ENCODE results near the gene GIMAP2. TPM values are rescaled to one million over a fixed set of nuclear protein-coding genes. Genes with fewer than 3 reads are reported as not detected.

The GIMAP2 gene
- total RNA-seq, 1 experiment from 2014 or later, result not detected

DNA sequence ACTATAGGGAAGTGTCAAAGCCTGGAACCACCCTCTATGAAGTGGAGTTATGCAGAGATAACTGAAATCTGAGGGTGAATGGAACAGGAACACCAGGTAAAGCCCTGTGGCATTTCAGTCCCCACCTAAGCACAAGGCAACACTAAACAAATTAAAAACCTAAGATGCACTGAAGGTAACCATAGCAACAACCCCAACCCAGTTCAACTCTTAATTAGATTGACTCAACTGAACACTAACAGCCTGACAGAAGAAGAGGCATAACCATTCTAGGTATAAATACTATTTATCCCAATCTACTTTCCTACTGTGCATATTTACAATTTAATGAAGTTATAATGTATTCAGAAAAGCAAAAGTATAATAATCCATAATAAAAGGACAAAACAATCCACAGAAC is 42.5 kb downstream of the GIMAP2 start:
- peaks cover 26% of the 10 kb centered on the region for H3K27me3 ChIP-seq (ENCODE audit: insufficient read depth, low read length)
- H3K27me3 Mint-ChIP-seq (ENCODE audit: low read depth), result peaks cover 100% of the 10 kb centered on the region
- no peak overlapping the region for H2BK15ac ChIP-seq (ENCODE audit: low read depth, low read length)

More for the DNA sequence above, 42.5 kb downstream of the GIMAP2 start:
- no peaks in the 10 kb centered on the region for H4K20me1 ChIP-seq (ENCODE audit: control insufficient read depth, insufficient read depth, insufficient read length)
- H3K14ac ChIP-seq (ENCODE audit: insufficient read depth, low read length), result no peak overlapping the region
- H3K23me2 ChIP-seq (ENCODE audit: insufficient read length, low read depth, low read length, poor library complexity, severe bottlenecking), result no peaks in the 10 kb centered on the region
- H2BK5ac ChIP-seq (ENCODE audit: insufficient read length, low read length), result no peak overlapping the region
- H2BK12ac ChIP-seq (ENCODE audit: insufficient read length, low read depth, low read length), result no peak overlapping the region
- H3K79me2 ChIP-seq (ENCODE audit: insufficient read depth, low read length), result no peaks in the 10 kb centered on the region
- TF ChIP-seq, protein P1, sequence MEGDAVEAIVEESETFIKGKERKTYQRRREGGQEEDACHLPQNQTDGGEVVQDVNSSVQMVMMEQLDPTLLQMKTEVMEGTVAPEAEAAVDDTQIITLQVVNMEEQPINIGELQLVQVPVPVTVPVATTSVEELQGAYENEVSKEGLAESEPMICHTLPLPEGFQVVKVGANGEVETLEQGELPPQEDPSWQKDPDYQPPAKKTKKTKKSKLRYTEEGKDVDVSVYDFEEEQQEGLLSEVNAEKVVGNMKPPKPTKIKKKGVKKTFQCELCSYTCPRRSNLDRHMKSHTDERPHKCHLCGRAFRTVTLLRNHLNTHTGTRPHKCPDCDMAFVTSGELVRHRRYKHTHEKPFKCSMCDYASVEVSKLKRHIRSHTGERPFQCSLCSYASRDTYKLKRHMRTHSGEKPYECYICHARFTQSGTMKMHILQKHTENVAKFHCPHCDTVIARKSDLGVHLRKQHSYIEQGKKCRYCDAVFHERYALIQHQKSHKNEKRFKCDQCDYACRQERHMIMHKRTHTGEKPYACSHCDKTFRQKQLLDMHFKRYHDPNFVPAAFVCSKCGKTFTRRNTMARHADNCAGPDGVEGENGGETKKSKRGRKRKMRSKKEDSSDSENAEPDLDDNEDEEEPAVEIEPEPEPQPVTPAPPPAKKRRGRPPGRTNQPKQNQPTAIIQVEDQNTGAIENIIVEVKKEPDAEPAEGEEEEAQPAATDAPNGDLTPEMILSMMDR (conservative IDR thresholded peaks at IDR 0.05), result no peak
- no peak overlapping the region for H2BK120ac ChIP-seq (ENCODE audit: low read depth, low read length, poor library complexity, severe bottlenecking)
- no peaks in the 10 kb centered on the region for H3K79me1 ChIP-seq (ENCODE audit: insufficient read depth, low read depth, low read length, poor library complexity, severe bottlenecking)
- H3K9ac ChIP-seq (ENCODE audit: extremely low read depth, insufficient read length, low read length), result no peak overlapping the region
- H4K91ac ChIP-seq (ENCODE audit: insufficient read length, low read depth, low read length), result no peak overlapping the region
- no peak overlapping the region for H4K8ac ChIP-seq (replicated peaks; ENCODE audit: insufficient read length, low read depth, low read length)
- Mint-ChIP-seq H3K4me1 (no peaks in the 10 kb centered on the region), H3K4me3 (no peak overlapping the region), H3K36me3 (ENCODE audit: insufficient read depth in 1 of 3, low read depth in 3 of 3) (no peaks in the 10 kb centered on the region; a peak in 1 of 7 replicates), H3K9me3 (peaks cover 19 to 41% of the 10 kb centered on the region in 2 experiments), H3K27ac (no peak overlapping the region)
- no peaks in the 10 kb centered on the region for H3K4me1 ChIP-seq (ENCODE audit: insufficient read depth, low read length)
- H2AK5ac ChIP-seq (ENCODE audit: insufficient read length, low read length), result no peak overlapping the region
- no peak overlapping the region for H3K27ac ChIP-seq (ENCODE audit: insufficient read length, low read depth, low read length)
- no peak overlapping the region for H4K5ac ChIP-seq (ENCODE audit: insufficient read length, low read depth, low read length)
- H2BK20ac ChIP-seq (ENCODE audit: low read depth, low read length, poor library complexity, severe bottlenecking), result no peak overlapping the region
- H2AFZ ChIP-seq (ENCODE audit: low read length), result no peak overlapping the region
- H3K18ac ChIP-seq (ENCODE audit: insufficient read length, low read depth, low read length), result no peak overlapping the region
- H3K56ac ChIP-seq (ENCODE audit: insufficient read length, low read depth, low read length), result no peak overlapping the region
- H3K4me2 ChIP-seq (ENCODE audit: insufficient read depth, insufficient read length, low read length), result no peak overlapping the region
- H3K23ac ChIP-seq (ENCODE audit: insufficient read length, low read depth, low read length), result no peak overlapping the region
- no peak overlapping the region for H3T11ph ChIP-seq (ENCODE audit: low read length)
- H3K4ac ChIP-seq (ENCODE audit: low read depth, low read length), result no peak overlapping the region
- DNase-seq, result no peak
- H3K9me3 ChIP-seq (ENCODE audit: control insufficient read depth, low read depth, low read length), result no peaks in the 10 kb centered on the region
